HG02885 (cell line): ENCODE data around the gene KIF6.

Experiments used
- ATAC-seq: cut with Tn5 transposase; IDR thresholded peaks from one replicate; pipeline ENCODE4 v1.9.1; 2021; ENCODE audit warnings: mild to moderate bottlenecking; ENCODE audit not compliant: unreplicated experiment, poor library complexity

Gene KIF6

DNA sequence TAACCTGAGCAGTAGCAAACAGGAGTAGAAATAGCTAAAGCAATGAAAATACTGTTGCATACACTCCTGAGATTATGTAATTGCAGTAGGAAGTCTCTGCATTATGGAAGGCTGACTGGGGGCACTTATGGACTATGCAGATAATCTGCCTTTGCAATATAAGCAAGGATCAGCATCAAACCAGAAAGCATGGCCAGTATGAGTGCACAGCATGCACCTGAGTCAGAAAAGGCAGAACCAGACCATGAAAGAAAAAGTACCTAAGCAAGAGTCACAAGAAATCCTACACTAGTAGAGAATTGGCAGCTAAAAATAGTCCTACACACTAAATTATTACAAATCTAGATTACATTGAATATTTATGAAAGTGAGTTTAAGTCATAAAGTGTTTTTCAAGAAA lies 164.3 kb downstream of the KIF6 start:
- no peak for ATAC-seq

DNA sequence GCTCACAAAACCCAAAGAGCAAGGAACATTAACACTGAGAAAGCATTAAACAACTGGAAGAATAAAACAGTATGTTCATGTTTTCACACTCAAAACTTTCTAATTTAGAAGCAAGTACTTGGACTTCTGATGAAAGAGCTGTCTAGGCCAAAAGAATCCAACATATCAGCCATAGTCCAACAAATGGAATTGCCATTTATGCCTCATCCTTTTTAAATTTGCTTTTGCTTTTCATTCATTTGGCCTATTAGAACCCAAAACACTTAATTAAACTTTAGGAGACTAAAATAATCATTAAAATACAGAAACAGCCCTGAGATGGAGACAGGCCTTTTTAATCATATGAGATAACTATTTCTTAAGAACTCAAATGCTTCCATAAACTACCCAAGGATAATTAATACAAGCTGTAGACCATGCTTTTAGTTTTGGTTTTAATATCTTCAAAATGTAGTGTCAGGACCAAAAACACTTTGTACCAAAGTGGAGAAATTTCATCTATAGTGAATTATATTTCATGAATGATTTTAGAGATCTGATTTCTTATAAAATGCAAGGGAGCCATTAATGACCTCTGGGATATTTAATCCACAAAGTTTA lies 166.5 kb downstream of the KIF6 start:
- no peak for ATAC-seq

- ATAC-seq, result no peak
These were observed 167.1 kb downstream of the KIF6 start for GRCh38 chr6:39558079-39558478.

GRCh38 chr6:39555136-39555535 lies 170.1 kb downstream of the KIF6 start:
- no peak for ATAC-seq

- no peak for ATAC-seq
These were observed 171.1 kb downstream of the KIF6 start for GRCh38 chr6:39553860-39554802.

- no peak for ATAC-seq
These were observed 172.2 kb downstream of the KIF6 start for GRCh38 chr6:39553029-39553428.

GRCh38 chr6:39550191-39550590 lies 175.0 kb downstream of the KIF6 start:
- ATAC-seq, result no peak

- no peak for ATAC-seq
These were observed 178.5 kb downstream of the KIF6 start for GRCh38 chr6:39546731-39547130.

- no peak for ATAC-seq
These were observed 181.3 kb downstream of the KIF6 start for GRCh38 chr6:39543950-39544349.

- no peak for ATAC-seq
These were observed 182.1 kb downstream of the KIF6 start for GRCh38 chr6:39543095-39543494.

- ATAC-seq, result no peak
These were observed 184.8 kb downstream of the KIF6 start for GRCh38 chr6:39540454-39540853.

DNA sequence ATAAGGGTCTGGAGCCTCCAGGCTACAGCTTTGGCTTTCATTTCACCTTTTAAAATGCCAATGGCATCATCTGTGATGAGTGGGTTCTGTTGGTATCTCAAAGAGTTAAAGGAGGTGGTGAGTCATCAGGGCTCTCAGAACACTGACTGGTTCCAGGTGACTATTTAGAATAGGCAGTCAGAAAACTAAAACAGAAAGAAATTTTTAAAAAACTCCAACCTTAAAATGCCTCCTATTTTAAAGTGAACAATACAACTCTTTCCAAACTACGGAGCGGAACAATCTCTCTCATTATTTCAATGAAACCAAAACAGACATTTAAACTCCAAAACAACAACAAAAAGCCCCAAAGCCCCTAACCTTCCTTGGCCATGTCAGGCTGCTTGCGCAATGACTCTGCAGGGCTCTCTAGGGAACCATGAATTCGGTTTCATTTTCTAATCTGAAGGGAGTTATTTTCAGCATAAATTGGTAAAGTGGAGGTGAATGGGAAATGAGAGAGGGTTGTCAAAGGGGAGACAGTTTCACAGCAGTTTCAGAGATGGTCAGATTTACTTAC lies 194.9 kb downstream of the KIF6 start:
- peak; percentile 99 for ATAC-seq

GRCh38 chr6:39527792-39528564 lies 197.2 kb downstream of the KIF6 start:
- ATAC-seq, result no peak

GRCh38 chr6:39524007-39524406 lies 201.2 kb downstream of the KIF6 start:
- ATAC-seq, result no peak

DNA sequence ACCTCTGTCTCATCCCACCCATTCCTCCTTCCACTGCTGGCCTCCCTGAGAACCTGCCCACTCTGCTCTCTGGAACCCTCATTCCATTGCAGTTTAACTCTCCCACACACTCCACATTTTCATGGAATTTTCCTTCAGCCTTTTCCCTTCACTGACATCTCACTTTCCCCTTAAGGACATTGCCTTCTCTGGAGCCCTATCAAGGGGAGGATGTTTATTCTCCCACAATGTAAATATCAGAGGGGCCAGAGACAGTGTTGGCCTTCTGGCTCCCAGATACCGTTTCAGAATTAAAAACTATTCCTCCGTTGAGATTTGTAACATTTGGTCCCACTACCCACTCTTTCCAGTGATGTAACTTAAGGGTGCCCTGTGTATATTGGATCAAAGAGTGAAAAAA lies 203.2 kb downstream of the KIF6 start:
- no peak for ATAC-seq

DNA sequence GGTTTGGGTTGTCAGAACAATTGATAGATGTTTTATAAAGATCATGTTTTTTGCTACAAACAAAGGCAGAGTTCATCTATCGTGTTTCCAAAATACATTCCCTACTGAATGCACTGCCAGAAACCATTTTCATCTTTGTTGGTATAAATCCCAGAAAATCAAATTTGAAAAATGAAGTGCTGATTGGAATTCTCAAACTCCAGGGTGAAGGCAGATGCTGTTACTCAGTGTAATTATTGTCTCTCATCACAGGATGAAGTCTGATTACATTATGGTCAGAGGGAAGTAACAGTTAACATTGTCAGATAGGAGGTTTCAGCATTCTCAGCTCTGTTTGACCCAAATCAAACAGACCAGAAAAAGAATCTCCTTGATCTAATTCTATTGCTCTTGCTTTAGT lies 204.3 kb downstream of the KIF6 start:
- ATAC-seq, result no peak

- no peak for ATAC-seq
These were observed 204.8 kb downstream of the KIF6 start for GRCh38 chr6:39520411-39520810.

GRCh38 chr6:39518221-39518620 lies 207.0 kb downstream of the KIF6 start:
- no peak for ATAC-seq

DNA sequence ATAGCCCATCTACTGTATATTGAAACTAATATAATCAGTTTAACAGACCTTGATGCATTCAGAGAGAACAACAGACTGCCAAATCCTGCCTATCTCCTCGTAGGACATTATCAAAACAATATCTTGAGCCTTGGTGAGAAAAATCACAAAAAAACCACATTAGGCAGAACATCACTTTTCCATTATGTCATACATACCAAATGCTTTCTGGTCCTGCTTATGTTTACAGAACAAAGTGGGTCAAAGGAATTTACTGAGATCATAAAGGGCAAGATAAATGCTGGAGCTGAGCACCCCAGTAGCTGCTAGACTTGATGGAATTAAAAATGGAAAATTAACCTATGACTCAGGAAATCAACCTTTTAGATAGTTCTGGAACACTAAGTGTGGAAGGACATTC lies 207.5 kb downstream of the KIF6 start:
- ATAC-seq, result no peak

- ATAC-seq, result no peak
These were observed 208.7 kb downstream of the KIF6 start for GRCh38 chr6:39516471-39516870.

DNA sequence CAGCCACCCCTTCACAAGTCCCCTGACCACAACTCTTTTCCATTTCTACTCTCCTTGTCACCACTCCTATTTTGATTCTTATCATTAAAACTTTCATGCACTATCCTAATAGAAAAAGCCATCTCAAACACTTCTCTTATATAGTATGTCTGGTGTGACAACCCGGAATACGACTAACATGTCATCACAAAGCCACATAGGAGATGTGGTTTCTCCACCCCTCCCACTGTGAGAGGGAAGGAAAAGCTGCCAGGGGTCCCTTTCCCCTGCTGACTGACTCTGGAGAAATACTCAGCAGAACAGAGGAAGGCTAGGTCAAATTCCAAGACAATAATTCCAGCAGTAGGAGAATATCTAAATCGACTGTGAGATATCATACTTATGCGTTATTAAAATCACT lies 209.7 kb downstream of the KIF6 start:
- no peak for ATAC-seq
